SKM-1 treated with dmso at 0.1 percent for 144 hours (cell line): ENCODE results near the gene MRO.
"Not testable (repeated sequence)": the region's sequence is repeated elsewhere in the genome, so short reads cannot be mapped to it uniquely, and the experiment has no call there.

Source experiments
- DNase-seq: peaks from one replicate; lab custom pipeline; 2025; ENCODE audit not compliant: unreplicated experiment; lab: John Stamatoyannopoulos, UW

MRO gene

DNA sequence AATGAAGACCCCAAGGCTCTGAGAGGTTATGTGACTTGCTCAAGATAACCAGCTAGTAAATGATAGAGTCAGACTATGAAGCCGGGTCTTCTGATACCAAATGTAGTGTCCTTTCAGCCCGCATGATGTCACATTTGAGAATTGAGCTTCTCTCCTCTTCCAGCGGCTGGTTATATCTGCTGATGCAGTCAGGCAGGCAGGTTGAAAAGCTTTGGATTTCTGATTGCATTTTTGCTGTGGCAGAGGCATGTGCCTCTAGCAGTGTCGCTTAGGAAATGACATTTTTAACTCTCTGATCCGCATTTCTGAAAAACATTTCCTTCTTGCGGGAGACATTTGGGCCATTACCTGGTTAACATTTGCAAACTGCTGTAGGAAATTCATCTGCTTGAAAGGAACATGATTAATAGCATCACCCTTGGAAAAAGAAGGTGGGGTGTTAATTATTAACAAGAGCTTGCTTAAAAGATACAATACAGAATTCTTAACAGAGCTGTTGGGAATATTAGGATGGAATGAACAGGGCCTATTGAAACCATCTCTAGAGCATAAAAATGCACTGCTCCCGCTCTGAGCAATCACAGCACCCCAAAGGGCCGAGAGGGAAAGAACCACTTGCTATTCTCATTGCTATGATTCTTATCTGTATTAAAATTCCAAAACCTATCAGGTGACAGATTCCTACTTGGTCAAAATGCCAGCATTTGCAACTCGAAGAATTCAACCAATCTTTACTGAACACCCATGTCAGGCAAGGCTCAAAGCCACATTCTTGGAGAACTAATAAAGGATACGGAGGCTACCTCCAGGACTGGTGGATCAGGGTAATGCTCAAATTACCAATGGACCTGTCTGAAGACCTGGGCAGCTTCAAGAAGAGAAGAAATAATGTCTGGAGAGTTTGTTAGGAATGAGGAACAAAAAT is 25.9 kb downstream of the MRO start:
- no peak for DNase-seq

DNA sequence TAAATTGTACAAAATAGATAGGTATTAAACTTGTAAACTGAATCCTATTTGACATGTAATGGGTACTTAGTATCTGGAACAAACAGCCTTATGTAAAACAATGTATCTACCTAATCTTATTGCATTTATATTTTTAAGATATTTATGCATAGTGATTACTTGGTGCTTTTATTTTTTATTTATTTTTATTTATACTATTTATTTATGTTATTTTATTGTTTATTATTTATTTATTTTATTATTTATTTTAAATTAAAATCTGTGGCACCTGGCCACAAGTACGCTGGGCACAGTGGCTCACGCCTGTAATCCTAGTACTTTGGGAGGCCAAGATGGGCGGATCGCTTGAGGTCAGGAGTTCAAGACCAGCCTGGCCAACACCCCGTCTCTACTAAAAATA is 26.9 kb downstream of the MRO start:
- DNase-seq, result no peak

GRCh38 chr18:50791599-50792438 is 28.0 kb downstream of the MRO start:
- DNase-seq, result no peak

DNA sequence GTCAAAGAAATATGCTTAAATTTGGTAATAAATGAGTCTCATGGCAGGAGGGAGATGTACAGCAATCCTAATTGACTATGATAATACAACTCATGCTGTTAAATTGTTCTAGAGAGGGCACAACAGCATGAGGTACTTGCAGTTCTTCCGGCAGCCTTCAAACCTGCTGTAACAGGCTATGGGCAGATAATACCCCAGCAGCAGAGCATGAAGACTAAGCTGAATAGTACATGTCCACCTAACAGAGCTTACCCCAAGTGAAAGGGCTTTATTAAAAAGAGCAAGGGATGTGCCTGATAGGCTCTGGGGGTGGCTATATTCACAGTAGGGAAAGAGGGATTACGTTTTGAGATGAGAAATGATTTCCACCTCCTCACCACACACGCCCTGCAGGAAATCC is 28.9 kb downstream of the MRO start:
- no peak for DNase-seq

GRCh38 chr18:50790241-50790640 is 29.6 kb downstream of the MRO start:
- no peak for DNase-seq

DNA sequence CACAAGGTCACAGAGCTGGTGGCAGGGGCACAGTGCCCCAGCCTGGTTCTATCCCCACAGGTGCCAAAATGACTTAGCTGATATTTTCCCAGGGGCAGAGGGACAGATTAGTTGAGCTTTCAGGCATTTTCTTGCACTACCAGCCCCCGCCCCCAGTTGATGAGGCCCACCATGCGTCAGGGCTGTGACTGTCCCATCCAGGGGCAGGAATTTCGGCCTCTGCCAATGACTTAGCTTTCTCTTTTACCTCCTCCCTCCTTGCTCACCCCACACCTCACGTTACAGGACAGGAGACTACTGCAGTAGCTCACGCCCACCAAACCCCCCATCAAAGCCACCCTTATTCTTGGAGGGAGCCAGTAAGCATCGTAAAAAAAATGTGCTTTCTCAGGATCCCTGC is 31.5 kb downstream of the MRO start:
- no peak for DNase-seq

- DNase-seq, result no peak
Observed at GRCh38 chr18:50786864-50787263, 33.0 kb downstream of the MRO start.

DNA sequence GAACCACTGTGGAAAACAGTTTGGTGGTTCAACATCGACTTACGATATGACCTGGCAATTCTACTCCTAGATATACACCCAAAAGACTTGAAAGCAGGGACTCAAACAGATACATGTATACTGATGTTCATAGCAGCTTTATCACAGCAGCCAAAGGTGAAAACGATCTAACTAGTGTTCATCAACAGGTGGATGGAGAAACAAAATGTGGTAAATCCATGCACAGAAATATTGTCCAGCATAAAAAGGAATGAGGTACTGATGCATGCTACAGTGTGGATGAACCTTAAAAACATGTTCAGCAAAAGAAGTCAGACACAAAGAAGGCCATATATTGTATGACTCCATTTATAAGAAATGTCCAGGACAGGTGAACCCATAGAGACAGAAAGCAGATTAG is 36.3 kb downstream of the MRO start:
- DNase-seq, result no peak

DNA sequence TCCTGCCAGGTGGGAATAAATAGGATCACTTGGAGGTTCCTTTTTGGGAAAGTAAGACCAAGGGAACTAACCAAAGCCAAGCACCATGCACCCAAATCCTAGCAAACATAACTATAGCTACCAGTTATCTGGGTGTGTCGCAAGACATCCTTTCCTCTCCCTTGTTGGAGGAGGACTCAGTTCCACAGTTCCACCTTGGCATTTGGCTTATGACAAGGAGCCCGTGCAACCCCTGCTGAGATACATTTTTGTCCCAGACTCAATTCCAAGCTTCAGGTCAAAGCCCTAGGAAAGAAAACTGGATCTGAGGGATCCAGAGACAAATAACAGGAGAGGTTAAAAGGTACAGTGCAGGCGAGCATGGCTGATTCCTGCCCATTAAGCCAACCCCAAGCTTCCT is 40.8 kb downstream of the MRO start:
- DNase-seq, result not testable (repeated sequence)

GRCh38 chr18:50776383-50776782 is 43.4 kb downstream of the MRO start:
- DNase-seq, result no peak

- no peak for DNase-seq
Observed at GRCh38 chr18:50775726-50776125, 44.1 kb downstream of the MRO start.

DNA sequence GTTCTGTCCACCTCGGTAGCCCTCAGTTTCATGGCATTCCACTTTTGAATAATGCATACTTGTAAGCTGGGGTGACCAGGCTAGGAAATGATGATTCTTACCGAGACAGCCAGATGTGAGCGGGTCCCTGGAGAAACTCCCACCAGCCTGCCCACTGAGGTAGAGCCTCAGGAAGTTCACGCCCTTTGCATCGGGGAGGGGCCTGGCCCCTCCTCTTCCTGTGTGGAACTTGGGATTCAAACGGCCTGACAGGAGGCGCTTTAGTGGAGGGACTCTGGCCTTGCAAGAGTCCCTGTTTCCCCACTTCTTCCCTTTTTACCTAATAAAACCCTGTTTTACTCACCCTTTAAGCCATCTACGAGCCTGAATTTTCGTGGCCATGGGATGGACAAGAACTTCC is 44.6 kb downstream of the MRO start:
- no peak for DNase-seq

- DNase-seq, result no peak
Observed at GRCh38 chr18:50769463-50769862, 50.4 kb downstream of the MRO start.

DNA sequence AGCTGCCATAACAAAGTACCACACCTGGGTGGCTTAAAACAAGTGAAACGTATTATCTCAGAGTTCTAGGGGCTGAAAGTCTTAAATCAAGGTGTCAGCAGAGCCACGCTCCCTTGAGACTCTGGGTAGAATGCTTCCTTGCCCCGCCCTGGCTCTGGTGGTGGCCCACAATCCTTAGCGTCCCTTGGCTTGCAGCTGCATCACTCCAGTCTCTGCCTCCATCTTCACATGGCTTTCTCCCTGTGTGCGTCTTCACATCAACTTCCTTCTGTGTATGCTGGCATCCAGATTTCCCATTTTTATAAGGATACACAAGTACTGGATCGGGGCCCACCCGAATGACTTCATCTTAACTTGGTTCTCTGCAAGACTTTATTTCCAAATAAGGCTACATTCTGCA is 62.5 kb downstream of the MRO start:
- no peak for DNase-seq

DNA sequence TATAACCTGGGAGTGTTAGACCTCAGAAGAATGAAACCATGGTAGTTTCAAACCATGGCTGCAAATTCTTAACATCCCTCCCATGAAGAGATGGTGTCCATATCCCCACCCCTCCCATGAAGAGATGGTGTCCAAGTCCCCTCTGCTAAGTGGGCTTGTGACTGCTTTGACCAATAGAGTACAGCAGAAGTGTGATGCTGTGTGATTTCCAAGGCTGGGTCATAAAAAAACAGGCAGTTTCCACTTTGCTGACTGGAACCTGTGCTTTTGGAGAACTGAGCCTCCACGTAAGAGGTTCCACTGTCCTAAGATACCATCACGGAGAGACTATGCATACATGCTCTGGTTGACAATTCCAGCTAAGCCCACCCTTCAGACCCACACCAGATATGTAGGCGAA is 65.5 kb downstream of the MRO start:
- no peak for DNase-seq

DNA sequence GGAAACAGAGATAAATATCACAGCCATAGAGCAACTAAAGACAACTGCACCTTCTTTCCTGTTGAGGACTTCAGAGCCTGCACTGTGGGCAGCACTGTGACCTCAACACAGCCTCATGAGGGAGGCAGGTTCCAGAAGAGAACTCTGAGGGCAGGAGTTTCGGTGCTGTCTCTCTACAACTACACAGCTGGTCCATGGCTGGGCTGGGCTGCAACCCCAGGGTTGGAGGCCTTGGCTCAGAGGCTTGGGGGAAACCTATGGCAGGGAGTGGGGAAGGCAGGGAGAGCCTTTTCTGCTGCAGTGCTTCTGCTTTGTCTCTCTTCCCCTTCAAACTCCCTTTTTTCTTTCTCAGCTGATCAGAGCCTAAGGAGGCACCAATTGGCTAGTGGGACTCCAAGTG is 66.5 kb downstream of the MRO start:
- no peak for DNase-seq

DNA sequence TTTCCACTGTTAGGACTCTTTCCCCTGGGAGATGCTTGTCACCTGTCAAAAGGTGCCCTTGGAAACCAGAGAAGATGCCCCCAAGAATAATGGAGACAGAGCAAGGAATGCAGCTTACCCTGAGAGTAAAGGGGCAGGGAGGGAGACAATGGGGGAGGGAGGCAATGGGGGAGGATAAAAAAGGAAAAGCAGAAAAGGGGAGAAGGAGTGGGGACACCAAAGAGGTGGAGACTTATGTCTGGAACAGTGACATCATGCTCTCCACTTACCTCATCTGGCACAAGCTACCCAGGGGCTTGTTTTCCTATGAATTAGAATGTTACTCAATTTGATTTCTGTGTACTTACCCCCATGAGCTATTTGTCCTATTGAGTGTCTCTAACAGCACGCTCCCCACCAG is 67.9 kb downstream of the MRO start:
- no peak for DNase-seq

- DNase-seq, result no peak
Observed at GRCh38 chr18:50751490-50751889, 68.3 kb downstream of the MRO start.

DNA sequence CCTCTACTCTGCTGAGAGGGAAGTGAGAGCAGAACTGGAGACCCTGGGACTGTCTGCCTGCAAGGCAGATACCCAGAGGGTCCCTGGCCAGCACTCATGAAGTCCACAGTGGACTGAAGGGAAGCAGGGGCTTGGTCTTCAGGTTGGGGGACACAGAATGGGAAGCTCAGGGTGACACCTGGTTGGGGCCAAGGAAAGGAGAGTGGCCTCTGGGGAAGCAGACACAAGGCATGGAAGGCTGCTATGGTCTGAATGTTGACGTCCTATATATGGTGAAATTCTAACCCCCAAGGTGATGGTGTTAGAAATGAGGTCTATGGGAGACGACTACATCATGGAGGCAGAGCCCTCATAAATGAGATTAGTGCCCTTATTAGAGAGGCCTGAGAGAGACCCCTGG is 69.3 kb downstream of the MRO start:
- no peak for DNase-seq

GRCh38 chr18:50749945-50750344 is 69.9 kb downstream of the MRO start:
- DNase-seq, result no peak

DNA sequence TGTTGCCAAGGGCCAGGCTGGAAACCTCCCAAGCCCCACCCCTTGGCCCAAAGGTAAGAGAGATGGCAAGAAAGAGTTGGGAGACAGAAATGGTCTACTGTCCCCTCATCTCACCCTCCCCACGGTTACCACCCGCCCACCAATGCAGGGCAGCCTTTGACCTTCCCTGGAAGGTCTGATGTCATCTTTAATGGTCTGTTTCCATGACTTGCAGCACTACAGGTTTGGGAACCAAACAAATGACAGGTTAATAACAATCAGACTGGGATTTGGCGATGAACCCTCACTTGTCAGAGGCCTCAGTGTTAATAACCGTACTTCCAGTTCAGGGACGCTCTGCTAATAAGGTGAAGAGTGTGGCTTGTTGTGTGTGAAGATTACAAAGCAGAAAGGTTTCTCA is 70.4 kb downstream of the MRO start:
- no peak for DNase-seq
